ENCODE measurements around the gene SLC2A6. TPM values are rescaled to one million over a fixed set of nuclear protein-coding genes. Genes with fewer than 3 reads are reported as not detected.
A peak's percentile ranks its signal among the peaks of the same experiment; 100 is the strongest.

Gene SLC2A6
- total and polyA plus RNA-seq, 2 of the 8 experiments (the other 6 are each of a cell fraction or from before 2014, with no cell fraction given) = 16.6 to 17.8 TPM

DNA sequence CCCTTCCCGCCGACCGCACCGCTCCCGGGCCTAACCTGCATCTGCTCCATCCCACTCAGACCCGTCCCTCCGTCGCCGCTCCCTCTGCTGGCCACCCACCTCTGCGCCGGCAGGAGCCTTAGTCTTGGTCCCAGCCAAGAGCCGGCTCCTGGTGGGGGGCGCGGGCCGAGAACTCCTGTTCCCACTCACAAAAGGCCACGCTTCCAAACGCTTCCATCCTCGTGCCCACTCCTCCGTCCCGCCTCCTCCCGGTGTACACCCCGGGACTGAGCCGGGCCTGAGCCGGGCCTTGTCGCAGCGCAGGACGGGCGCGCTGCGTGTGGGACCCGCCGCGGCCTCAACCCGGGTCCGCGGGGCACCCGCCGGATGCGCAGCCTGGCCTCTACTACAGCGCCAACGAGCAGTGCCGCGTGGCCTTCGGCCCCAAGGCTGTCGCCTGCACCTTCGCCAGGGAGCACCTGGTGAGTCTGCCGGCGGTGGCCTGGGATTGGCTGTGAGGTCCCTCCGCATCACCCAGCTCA lies 49.2 kb downstream of the SLC2A6 start (continued):
- TF ChIP-seq, protein P1, sequence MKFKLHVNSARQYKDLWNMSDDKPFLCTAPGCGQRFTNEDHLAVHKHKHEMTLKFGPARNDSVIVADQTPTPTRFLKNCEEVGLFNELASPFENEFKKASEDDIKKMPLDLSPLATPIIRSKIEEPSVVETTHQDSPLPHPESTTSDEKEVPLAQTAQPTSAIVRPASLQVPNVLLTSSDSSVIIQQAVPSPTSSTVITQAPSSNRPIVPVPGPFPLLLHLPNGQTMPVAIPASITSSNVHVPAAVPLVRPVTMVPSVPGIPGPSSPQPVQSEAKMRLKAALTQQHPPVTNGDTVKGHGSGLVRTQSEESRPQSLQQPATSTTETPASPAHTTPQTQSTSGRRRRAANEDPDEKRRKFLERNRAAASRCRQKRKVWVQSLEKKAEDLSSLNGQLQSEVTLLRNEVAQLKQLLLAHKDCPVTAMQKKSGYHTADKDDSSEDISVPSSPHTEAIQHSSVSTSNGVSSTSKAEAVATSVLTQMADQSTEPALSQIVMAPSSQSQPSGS (IDR thresholded peaks at IDR 0.05; ENCODE audit: low read length) = no peak
- TF ChIP-seq, protein P2, sequence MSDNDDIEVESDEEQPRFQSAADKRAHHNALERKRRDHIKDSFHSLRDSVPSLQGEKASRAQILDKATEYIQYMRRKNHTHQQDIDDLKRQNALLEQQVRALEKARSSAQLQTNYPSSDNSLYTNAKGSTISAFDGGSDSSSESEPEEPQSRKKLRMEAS (IDR thresholded peaks at IDR 0.05) = peak; percentile 95
- no peak for TF ChIP-seq POLR2AphosphoS5 (IDR thresholded peaks at IDR 0.05; ENCODE audit: low read depth, low read length)
- TF ChIP-seq RXRA (IDR thresholded peaks at IDR 0.05; ENCODE audit: insufficient read depth, low read depth, low read length) = no peak
- TF ChIP-seq SIX5 (IDR thresholded peaks at IDR 0.05; ENCODE audit: low read depth, low read length) = no peak
- no peak for TF ChIP-seq RNF2 (IDR thresholded peaks at IDR 0.05; ENCODE audit: borderline replicate concordance, low read depth, low read length, missing control alignments, poor library complexity, severe bottlenecking)
- no peak for TF ChIP-seq SP2 (IDR thresholded peaks at IDR 0.05; ENCODE audit: low read length)
- no peak for TF ChIP-seq SP4 (IDR thresholded peaks at IDR 0.05; ENCODE audit: low read length)
- no peak for TF ChIP-seq TCF12 (IDR thresholded peaks at IDR 0.05; ENCODE audit: low read depth, low read length)
- no peak for TF ChIP-seq JUND (IDR thresholded peaks at IDR 0.05; ENCODE audit: low read length)
- TF ChIP-seq CTBP2 (IDR thresholded peaks at IDR 0.05; ENCODE audit: borderline replicate concordance, insufficient read depth, insufficient read length, low read length) = peak; percentile 82
- TF ChIP-seq, protein P3, sequence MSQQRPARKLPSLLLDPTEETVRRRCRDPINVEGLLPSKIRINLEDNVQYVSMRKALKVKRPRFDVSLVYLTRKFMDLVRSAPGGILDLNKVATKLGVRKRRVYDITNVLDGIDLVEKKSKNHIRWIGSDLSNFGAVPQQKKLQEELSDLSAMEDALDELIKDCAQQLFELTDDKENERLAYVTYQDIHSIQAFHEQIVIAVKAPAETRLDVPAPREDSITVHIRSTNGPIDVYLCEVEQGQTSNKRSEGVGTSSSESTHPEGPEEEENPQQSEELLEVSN (IDR thresholded peaks at IDR 0.05) = peak; percentile 92; the same call in 1 of the 2 replicates
- peak; percentile 70; the same call in 1 of the 2 replicates for TF ChIP-seq GABPA (IDR thresholded peaks at IDR 0.05; ENCODE audit: borderline replicate concordance, insufficient read depth, low read length)
- TF ChIP-seq EZH2 (IDR thresholded peaks at IDR 0.05; ENCODE audit: low read depth, low read length, severe bottlenecking) = no peak
- 0 out of 2 replicates have a peak, but pooled peaks have one; percentile 46 for TF ChIP-seq KDM1A (IDR thresholded peaks at IDR 0.05; ENCODE audit: borderline replicate concordance, low read length)
- no peak for TF ChIP-seq HDAC6 (IDR thresholded peaks at IDR 0.05; ENCODE audit: low read depth, low read length)
